HG03571 (cell line): Measurements from ENCODE around the gene ITGA1.
"Not testable (repeated sequence)": the region's sequence is repeated elsewhere in the genome, so short reads cannot be mapped to it uniquely, and the experiment has no call there.

Experiments
- ATAC-seq: cut with Tn5 transposase; IDR thresholded peaks from one replicate; pipeline ENCODE4 v1.9.1; 2021; ENCODE audit not compliant: unreplicated experiment

The ITGA1 gene

DNA sequence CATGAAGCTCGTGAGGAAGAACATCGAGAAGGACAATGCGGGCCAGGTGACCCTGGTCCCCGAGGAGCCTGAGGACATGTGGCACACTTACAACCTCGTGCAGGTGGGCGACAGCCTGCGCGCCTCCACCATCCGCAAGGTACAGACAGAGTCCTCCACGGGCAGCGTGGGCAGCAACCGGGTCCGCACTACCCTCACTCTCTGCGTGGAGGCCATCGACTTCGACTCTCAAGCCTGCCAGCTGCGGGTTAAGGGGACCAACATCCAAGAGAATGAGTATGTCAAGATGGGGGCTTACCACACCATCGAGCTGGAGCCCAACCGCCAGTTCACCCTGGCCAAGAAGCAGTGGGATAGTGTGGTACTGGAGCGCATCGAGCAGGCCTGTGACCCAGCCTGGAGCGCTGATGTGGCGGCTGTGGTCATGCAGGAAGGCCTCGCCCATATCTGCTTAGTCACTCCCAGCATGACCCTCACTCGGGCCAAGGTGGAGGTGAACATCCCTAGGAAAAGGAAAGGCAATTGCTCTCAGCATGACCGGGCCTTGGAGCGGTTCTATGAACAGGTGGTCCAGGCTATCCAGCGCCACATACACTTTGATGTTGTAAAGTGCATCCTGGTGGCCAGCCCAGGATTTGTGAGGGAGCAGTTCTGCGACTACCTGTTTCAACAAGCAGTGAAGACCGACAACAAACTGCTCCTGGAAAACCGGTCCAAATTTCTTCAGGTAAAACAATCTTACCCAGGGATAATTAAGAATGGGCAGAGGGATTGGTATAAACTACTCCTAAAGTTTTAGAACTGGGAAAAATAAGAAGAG lies 12.9 kb downstream of the ITGA1 start:
- ATAC-seq = peak; percentile 41

DNA sequence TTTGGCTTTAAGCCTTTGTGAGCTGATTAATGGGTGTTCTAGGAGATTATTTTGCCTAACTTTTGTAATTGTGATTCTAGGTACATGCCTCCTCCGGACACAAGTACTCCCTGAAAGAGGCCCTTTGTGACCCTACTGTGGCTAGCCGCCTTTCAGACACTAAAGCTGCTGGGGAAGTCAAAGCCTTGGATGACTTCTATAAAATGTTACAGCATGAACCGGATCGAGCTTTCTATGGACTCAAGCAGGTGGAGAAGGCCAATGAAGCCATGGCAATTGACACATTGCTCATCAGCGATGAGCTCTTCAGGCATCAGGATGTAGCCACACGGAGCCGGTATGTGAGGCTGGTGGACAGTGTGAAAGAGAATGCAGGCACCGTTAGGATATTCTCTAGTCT lies 13.6 kb downstream of the ITGA1 start:
- no peak for ATAC-seq

DNA sequence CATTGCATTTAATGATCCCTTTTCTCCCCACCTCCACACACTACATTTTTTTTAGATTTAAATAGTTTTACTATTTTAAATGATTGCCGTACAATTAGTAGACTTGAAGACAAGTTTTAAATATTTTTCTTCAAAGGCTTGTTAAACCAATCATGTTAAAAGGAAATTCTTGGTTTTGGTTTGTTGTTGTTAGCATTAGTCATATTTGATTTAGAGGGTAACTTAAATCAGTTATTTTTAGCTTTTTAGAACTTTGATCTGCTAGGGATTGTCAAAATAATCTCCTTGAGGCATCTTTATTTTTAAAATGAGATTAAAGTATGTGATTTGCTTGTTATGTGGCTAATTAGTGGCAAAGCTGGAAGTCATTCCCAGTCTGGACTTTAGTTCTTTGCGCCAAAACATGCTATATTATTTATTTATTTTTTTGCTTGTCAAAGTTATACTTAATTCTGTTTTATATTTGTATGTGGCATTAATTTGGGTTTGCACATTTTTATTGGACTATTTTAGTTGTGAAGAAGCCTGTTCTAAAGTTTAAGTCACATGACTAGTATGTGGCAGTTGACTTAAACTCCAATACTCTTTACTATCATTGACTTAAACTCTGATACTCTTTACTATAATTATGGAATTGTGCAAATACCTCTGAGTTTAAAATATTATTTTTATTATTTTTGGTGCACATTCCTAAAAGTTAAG lies 14.7 kb downstream of the ITGA1 start:
- ATAC-seq = no peak

DNA sequence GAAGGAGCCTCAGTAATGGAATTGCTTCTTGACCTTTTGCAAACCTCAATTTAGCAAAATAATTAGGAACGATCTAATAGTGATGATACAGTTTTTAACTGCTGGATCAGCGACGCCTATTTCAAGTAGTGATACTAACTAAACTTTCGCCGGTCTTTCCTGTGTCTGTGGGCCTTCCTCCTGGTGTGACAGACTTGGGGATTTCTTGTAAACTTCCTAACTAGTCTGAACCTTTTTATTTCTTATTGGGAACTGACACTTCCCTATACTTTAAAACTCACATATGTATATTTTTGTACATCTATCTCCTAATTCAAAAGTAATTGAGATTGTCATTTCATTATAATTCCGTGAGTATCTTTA lies 15.2 kb downstream of the ITGA1 start:
- no peak for ATAC-seq

DNA sequence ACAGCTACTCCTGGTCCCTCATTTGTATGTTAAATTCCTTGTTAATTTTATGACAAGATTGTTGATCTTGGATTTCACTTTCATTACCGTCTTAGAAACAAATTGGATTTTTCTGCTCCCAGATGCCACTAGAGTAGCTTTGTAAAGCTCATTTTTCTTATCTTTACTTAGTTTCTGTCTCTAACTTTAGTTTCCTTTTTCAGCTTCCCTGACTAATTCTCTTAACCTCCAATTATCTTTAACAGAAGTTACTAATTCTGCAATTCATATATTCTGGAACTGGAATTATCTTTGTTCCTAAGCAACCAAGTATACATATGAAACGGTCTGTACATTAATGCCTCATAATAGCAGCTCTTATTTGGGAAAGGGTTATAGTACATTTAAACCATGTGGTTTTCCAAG lies 16.7 kb downstream of the ITGA1 start:
- ATAC-seq = no peak

DNA sequence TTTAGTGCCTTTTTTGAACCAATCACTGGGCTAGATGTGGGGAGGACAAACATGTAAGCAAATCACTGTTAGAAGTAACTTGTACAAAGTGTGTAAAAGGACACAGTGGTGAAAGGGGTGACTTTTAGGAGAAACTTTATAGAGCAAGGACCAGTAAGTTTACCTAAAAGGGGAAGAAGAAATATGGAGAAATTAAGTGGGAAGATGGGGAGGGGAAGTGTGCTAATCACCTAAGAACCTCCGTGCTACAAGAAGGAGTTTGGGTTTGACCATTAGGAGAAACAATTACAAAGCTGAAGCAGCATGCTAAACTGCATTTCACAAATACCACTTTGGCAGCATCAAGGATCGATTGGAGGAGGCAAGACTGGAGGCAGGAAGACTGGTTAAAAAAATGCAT lies 17.3 kb downstream of the ITGA1 start:
- ATAC-seq = no peak

DNA sequence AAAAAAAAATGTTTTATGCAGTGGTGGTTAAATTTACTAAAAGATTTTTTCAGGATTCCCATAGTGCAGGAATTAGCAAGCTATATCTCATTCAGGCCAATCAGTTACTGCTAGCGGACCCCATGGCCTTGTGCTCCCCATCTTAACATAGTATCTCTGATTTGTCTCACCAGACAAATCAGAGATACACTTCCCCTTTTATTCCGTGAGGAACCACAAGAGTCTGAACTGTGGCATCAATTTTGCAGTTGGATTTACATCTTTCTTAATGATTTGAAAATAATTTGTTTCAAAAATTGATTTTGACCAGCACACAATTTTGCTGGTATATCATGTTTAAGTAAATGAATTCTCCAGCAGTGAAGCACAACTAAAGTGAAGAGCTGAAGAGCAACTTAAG lies 17.9 kb downstream of the ITGA1 start:
- ATAC-seq = no peak

DNA sequence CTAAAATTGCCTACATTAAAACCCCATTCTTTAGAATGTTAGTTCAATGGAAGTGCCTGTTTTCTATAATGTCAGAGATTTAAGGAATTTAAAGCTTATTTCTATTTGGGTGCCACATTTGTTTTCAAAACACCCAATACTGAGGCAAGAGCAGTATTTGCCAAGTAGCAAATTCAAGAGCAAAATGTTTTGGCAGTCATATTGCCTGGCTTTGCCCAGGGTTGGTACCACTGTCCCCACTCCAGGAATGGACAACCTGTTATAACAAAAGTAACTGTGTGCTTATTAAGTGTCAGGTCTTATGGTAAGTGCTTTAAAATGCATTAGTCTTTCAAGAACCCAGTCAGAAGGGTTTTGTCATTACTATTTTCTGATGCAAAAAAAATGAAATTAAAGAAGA lies 19.3 kb downstream of the ITGA1 start:
- no peak for ATAC-seq

DNA sequence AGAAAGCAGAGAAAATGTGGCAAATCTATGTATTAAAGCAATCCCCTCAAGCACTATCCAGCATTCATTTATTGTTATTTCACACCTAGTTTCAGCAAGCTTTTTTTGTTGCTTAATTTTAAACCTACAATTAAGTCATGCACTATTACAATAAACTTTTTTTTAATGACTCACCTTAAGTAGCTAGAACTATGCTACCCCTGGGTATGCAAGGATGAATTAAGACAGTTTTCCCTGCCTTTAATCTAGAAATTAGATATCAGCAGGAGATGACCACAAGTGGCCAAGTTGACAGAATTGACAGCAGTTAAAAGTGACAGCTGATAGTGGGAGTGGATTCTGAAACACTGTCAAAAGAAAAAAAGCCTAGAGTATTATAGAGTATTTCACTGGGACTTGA lies 20.0 kb downstream of the ITGA1 start:
- ATAC-seq = no peak

DNA sequence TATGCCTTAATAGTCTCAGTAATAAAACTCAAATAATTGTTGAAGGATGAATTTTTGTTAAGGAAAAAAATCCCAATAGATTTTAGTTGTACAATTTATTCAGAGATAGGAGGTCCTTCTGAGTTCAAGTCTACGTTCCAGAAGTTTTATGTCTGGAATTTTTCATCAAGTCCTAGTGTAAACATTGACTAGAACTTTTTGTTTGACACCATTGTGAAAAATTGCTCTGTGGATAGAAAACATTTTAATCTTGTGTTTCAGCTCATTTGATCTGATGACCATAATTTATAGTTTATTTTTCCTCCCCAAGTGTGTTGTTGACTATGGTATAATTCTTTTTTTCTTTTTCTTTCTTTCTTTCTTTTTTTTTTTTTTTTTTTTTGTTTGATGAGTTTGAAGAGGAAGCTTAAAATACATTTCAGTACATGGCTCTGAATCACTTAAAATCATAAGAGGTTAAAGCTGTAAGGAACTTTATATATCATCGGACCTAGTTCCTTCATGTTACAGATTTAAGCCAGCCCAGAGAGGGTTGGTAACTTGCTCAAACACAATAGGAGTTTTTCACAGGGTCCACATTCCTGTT lies 20.7 kb downstream of the ITGA1 start:
- no peak for ATAC-seq

DNA sequence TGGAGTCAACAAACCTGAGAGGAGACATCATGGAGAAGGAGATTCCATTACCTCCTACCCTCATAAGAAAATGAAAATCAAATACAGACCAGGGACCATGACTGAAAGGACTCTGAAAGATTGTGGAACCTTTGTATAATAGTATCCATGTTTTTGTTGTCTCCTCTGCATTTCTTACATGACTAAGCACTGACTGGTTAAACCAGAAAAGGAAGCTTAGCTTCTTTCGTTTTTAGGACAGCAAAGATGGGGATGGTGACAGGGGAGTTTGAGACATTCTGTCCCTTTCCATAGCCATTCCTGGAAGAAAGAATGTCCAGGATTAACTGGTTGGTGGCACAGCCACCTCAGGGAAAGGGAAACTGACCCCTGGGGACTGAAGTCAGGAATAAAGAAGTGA lies 22.2 kb downstream of the ITGA1 start:
- no peak for ATAC-seq

DNA sequence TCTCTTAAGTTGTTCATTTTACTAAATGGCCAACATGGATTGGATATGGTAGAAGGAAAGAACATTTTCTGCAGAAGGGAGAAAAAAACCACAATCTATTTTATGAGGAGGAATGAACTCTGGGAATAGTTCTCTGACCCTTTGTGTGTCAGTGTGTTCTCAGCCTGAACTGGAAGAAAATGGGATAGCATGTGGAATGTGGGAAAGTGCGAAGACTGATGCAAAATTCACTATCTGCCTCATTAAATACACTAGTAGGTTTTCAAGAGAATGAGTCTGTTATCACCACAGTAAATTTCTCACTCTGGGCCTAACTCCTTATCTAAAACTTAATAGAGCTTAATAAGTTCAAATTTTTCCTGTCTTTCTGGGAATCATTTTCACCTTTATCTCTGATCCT lies 22.7 kb downstream of the ITGA1 start:
- no peak for ATAC-seq

DNA sequence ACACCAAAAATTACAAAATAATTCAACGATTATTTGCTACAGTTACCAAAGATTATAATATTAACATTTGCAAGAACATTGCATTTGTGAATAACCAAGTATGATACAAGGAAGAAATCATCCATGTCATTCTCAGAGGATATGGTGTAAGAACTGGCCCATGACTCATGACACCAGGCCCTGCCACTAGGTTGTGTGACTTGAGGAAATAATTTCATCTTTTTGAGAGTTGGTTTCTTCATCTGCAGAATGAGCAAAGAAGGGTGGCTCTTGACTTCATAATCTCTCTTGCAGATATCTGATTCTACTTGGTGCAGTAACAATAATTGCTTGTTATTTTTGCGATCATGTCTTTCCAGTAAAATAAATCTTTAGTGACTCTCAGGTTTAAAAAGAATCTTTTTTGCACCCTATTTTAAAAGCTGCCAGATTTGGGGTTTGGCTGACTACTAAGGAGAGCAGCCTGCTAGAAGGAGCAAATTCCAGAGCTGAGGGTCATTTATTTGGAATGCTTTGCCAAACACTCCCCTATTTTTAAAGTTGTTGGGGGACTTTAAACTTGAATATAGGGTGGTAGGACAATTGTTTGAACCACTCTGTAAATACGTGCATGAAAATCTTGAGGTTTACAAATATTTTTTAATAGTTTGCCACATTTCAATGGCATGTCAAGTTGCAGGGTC lies 23.5 kb downstream of the ITGA1 start:
- no peak for ATAC-seq

DNA sequence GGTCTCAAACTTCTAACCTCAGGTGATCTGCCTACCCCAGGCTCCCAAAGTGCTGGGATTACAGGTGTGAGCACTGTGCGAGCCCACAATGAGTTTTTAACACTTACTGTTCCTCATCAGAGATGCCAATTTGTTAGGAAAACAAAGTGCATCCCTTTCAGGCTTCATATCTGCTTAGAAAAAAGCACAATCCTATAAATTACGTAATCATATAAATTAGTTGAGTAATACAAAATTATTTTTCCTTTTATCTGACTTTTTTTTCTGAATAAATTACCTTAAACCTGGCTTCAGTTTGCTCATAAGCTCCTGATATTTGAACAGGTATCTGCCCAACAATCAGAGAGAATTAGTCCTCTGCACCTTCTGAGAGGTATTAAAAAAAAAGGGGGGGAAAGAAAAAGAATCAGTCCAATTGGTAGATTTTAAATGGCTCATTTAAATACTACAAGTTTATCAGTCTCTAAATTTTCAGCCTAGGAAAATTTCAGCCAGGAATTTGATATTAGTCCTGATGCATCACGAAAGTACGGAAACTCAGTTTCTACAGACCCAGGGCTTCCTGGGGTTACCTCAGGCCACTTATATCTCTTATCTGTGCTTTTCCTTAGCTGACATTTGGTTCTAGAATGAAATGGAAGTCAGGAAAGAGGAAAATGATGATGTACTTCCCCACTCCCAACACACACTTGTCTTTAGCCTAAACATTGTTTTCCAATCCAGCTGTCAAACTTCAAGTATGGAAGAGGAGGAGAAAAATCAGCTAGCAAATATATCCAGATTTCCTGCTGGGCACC lies 26.8 kb downstream of the ITGA1 start:
- no peak for ATAC-seq

DNA sequence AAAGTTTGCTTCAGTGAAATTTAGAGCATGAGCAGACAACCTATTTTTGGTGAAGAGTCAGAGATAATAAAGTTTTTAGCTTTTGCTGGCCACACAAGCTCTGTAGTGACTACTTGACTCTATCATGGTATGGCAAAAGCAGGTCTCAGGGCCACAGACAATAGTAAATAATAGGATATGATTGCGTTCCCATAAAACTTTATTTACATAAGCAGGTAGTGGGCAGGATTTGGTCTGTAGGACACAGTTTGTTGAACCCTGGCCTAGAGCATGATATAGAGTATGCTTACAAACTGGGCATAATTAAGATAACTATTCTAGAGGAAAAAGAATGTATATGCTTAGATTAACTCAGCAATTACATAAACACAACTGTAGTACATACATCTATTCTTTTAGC lies 30.1 kb downstream of the ITGA1 start:
- no peak for ATAC-seq

DNA sequence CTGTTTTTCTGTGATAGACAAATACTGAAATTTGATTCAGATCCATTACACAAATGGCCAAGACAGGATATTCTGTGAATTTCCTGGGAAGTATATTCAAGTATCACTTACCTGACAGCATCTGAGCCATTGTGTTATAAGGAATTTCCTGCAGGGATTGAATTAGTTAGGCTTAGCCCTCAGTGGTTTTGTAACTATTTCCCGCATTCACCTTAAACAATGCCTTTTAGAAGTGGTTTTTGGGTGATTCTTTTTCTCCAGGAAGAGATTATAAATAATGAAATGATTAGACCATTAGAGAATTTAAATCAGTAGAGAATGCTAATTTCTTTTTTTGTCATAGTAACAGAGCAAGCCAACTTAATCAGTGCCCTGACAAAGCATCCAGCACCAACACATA lies 30.6 kb downstream of the ITGA1 start:
- ATAC-seq = no peak

DNA sequence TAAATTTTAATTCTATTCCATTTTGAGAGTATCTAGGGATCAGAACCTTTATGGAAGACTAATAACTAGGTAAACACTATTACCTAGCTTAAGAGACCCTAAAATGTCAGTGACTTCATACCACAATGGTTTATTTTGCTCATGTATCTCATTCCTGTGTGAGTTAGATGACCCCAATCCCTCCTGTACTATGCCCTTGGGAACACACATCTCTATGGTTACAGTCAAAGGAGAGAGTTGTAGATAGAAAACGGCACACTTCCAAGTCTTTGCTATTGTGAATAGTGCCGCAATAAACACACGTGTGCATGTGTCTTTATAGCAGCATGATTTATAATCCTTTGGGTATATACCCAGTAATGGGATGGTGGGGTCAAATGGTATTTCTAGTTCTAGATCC lies 31.1 kb downstream of the ITGA1 start:
- not testable (repeated sequence) for ATAC-seq

DNA sequence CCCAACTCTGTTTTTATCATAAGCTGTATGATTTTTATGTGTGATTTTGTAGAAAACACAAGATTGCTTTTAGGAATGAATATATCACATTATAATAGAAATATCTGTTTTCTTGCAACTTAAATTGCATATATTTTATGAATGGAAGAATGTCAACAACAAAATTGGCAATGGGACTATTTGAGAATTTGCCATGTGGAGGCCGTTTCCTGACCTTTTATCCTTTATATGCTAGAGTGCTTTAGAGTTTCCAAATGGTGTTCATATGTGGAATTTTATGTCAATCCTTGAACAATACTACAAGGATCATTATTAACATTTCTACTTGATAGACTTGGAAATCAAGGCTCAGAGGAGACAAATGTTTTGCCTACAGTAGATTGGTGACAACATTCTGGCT lies 34.2 kb downstream of the ITGA1 start:
- no peak for ATAC-seq

DNA sequence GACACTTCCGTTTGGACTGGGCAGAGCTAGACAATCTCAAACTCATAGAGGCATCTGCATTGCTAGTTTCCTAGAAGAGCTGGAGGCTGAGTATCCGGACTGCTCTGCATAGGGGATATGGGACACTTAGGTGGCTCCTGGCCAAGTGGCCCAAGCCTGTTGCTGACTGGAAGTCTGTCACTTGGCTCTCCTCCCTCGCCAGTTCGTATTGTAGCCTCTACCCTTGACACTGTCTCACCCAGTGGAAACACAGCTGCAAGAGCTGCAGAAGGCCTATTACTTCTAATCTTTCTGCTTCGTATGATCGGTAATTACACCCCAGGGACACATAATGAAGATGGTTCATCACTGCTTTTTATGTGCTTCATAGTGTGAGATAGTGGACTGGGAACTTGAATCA lies 34.7 kb downstream of the ITGA1 start:
- no peak for ATAC-seq

DNA sequence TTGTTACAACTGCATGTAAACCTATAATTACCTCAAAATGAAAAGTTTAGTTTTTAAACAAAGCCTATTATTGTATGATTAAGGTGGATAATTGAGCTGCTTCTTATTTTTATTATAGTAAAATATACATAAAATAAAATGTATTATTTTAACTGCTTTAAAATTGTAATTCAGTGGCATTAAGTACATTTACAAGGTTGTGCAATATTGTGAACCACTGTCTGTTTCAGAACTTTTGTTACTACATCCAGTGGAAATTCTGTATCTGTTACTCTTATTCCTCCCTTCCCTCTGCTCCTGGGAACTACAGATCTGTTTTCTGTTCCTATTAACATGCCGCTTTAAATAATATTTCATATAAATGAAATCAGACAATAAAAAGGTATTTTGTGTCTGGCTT lies 37.1 kb downstream of the ITGA1 start:
- no peak for ATAC-seq

DNA sequence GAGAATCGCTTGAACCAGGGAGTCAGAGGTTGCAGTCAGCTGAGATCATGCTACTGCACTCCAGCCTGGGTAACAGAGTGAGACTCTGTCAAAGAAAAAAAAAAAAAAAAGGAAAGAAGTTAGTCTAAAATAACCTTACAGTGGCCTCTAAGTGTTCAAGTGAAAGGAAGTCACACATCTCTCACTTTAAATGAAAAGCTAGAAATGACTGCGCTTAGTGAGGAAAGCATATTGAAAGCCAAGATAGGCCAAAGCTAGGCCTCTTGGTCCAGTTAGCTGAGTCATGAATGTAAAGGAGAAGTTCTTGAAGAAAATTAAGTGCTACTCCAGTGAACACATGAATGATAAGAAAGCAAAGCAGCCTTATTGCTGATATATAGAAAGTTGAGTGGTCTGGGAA lies 38.1 kb downstream of the ITGA1 start:
- ATAC-seq = peak; percentile 86
